ENCODE data around the gene MAGEA1. TPM values are rescaled to one million over a fixed set of nuclear protein-coding genes. Genes with fewer than 3 reads are reported as not detected.
"Not testable (repeated sequence)": the region's sequence is repeated elsewhere in the genome, so short reads cannot be mapped to it uniquely, and the experiment has no call there.

MAGEA1 gene
- total RNA-seq, 1 donor from 2014 or later = not detected

DNA sequence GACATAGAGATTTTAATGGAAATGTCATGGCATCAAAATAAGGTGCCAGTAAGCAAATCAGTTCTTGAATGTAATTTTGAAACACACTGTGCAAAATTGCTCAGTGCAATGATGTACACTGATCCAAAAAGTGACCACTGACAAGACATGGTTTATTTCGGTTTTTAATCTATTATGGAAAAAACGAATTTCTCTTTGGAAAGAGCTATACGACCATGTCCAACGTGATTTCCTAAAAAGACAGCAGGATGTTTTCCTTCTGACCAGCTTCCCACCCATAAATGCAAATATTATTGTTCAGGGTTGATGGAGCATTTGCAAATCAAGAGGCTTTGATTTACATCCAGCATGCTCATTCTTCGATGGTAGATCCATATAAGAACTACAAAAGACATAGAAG, 17.1 kb upstream of the MAGEA1 start:
- Mint-ChIP-seq H3K27me3 (peaks cover 9% of the 10 kb centered on the region), H3K4me3 (no peak overlapping the region), H3K36me3 (no peaks in the 10 kb centered on the region), H3K27ac (no peak overlapping the region), H3K4me1 (ENCODE audit: unreplicated experiment) (no peaks in the 10 kb centered on the region), H3K9me3 (peaks cover 4% of the 10 kb centered on the region)
- TF ChIP-seq, protein P1, sequence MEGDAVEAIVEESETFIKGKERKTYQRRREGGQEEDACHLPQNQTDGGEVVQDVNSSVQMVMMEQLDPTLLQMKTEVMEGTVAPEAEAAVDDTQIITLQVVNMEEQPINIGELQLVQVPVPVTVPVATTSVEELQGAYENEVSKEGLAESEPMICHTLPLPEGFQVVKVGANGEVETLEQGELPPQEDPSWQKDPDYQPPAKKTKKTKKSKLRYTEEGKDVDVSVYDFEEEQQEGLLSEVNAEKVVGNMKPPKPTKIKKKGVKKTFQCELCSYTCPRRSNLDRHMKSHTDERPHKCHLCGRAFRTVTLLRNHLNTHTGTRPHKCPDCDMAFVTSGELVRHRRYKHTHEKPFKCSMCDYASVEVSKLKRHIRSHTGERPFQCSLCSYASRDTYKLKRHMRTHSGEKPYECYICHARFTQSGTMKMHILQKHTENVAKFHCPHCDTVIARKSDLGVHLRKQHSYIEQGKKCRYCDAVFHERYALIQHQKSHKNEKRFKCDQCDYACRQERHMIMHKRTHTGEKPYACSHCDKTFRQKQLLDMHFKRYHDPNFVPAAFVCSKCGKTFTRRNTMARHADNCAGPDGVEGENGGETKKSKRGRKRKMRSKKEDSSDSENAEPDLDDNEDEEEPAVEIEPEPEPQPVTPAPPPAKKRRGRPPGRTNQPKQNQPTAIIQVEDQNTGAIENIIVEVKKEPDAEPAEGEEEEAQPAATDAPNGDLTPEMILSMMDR (conservative IDR thresholded peaks at IDR 0.05) = no peak
- no peak for DNase-seq (ENCODE audit: extremely low spot score, unreplicated experiment)

GRCh38 chrX:153164733-153165132, 14.4 kb upstream of the MAGEA1 start:
- H3K4me1 Mint-ChIP-seq (ENCODE audit: unreplicated experiment) = no peaks in the 10 kb centered on the region
- H3K27ac Mint-ChIP-seq = no peak overlapping the region
- H3K9me3 Mint-ChIP-seq = no peaks in the 10 kb centered on the region
- TF ChIP-seq, protein P1 (conservative IDR thresholded peaks at IDR 0.05) = no peak
- H3K36me3 Mint-ChIP-seq = no peaks in the 10 kb centered on the region
- H3K4me3 Mint-ChIP-seq = no peak overlapping the region
- no peak for DNase-seq (ENCODE audit: extremely low spot score, unreplicated experiment)
- H3K27me3 Mint-ChIP-seq = peaks cover under 1% of the 10 kb centered on the region

- H3K27me3 Mint-ChIP-seq; H3K9me3 Mint-ChIP-seq; H3K36me3 Mint-ChIP-seq; DNase-seq (ENCODE audit: extremely low spot score, unreplicated experiment); H3K27ac Mint-ChIP-seq; H3K4me1 Mint-ChIP-seq (ENCODE audit: unreplicated experiment); H3K4me3 Mint-ChIP-seq: not testable (repeated sequence)
These were observed 10.7 kb upstream of the MAGEA1 start for GRCh38 chrX:153168423-153168822.

- Mint-ChIP-seq H3K4me1 (ENCODE audit: unreplicated experiment) (no peaks in the 10 kb centered on the region), H3K27me3 (no peaks in the 10 kb centered on the region), H3K4me3 (no peak overlapping the region), H3K27ac (no peak overlapping the region), H3K9me3 (no peaks in the 10 kb centered on the region), H3K36me3 (no peaks in the 10 kb centered on the region)
- DNase-seq (ENCODE audit: extremely low spot score, unreplicated experiment) = no peak
- TF ChIP-seq, protein P1 (conservative IDR thresholded peaks at IDR 0.05) = no peak
These were observed 2.7 kb downstream of the MAGEA1 start for GRCh38 chrX:153181822-153182221.

- DNase-seq (ENCODE audit: extremely low spot score, unreplicated experiment) = no peak
- Mint-ChIP-seq H3K9me3 (no peaks in the 10 kb centered on the region), H3K27me3 (peaks cover 4% of the 10 kb centered on the region), H3K27ac (no peak overlapping the region), H3K36me3 (no peaks in the 10 kb centered on the region), H3K4me3 (no peak overlapping the region), H3K4me1 (ENCODE audit: unreplicated experiment) (no peaks in the 10 kb centered on the region)
- TF ChIP-seq, protein P1 (conservative IDR thresholded peaks at IDR 0.05) = no peak
These were observed 5.7 kb downstream of the MAGEA1 start for GRCh38 chrX:153184787-153185186.

DNA sequence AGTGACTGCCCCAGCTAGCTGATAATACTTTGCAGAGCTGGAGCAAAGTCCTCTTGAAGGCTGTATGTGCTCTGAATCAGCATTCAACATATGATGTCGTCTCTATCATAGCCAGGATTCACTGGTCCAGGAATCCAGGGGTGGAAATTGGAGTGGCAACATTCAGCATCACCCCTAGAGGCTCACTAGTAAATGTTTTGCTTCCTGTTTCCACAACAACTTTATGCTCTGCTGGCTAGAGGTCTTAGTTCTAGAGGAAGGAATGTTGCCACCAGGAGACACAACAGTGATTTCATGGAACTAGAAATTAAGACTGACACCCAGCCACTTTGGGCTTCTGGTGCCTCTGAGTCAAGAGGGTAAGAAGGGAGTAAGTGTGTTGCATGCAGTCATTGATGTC, 11.3 kb downstream of the MAGEA1 start:
- H3K36me3 Mint-ChIP-seq = no peaks in the 10 kb centered on the region
- TF ChIP-seq, protein P1 (conservative IDR thresholded peaks at IDR 0.05) = no peak
- no peak for DNase-seq (ENCODE audit: extremely low spot score, unreplicated experiment)
- H3K27me3 Mint-ChIP-seq = peaks cover 14% of the 10 kb centered on the region
- H3K27ac Mint-ChIP-seq = no peak overlapping the region
- no peak overlapping the region for H3K4me3 Mint-ChIP-seq
- no peaks in the 10 kb centered on the region for H3K4me1 Mint-ChIP-seq (ENCODE audit: unreplicated experiment)
- H3K9me3 Mint-ChIP-seq = peaks cover 10% of the 10 kb centered on the region

Measured in type B pancreatic cell (in vitro differentiated cells).